ENCODE results near the gene SPECC1L. TPM values are rescaled to one million over a fixed set of nuclear protein-coding genes. Genes with fewer than 3 reads are reported as not detected.
A peak's percentile ranks its signal among the peaks of the same experiment; 100 is the strongest.

Gene SPECC1L
- total RNA-seq, 1 experiment from 2014 or later: 52.2 TPM

- Mint-ChIP-seq H3K36me3 (ENCODE audit: insufficient read depth, unreplicated experiment) (peaks cover 24% of the 10 kb centered on the region), H3K9me3 (ENCODE audit: low read depth, unreplicated experiment) (no peaks in the 10 kb centered on the region), H3K4me1 (ENCODE audit: low read depth, unreplicated experiment) (peaks cover 50% of the 10 kb centered on the region), H3K27ac (ENCODE audit: unreplicated experiment) (peak overlapping the region; percentile 14), H3K27me3 (ENCODE audit: unreplicated experiment) (no peaks in the 10 kb centered on the region), H3K4me3 (ENCODE audit: low read depth, unreplicated experiment) (no peak overlapping the region)
- CTCF ChIA-PET: interaction anchor here (0.6 to 0.9 kb wide), 2 partner anchors 7 to 133 kb away, joined by 3 to 4 read pairs; no protein-coding TSS in a partner anchor
- intact Hi-C loops (cut with micrococcal nuclease; ENCODE audit: unreplicated experiment): no loop called here
- TF ChIP-seq CTCF (IDR thresholded peaks at IDR 0.05; ENCODE audit: unreplicated experiment): no peak
- BruUV-seq (replicated peaks): no TSS peak
- no peak for DNase-seq
These were observed 129.5 kb downstream of the SPECC1L start for GRCh38 chr22:24400034-24400725.

DNA sequence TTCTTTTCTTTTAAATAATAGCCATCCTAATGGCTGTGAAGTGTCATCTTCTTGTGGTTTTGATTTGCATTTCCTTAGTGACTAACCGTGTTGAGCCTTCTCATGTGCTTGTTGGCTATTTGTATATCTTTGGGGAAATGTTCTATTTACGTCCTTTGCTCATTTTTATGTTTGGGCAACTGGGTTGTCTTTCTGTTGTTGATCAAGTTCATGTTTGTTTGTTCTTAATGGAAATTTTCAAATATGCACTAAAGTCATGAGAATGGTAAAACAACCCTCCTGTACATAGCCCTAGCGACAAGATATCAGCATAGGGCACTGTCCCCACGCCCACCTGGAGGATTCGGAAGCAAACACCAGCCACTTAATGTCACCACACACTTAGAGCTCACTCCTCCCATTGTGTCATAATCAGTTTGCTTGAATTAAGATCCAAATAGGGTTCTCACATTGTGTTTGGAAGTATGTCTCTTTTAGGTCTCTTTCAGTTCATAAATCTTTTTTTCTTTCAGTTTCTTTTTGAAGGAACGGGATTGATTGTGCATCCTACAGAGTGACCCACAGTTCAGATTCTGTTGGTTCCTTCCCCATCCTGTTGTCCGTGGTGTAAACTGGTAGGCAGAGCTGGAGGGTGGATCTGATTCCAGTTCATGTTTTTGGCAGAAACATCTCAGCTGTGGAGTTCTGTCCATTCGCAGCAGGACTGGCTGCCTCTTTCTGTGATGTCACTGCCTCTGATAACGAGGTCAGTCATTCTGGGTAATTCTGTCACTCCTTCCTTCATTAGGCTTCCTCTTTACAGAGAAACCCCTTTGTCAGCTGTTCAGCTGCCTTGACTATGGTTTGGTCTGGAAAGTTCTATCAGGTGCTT, 130.3 kb downstream of the SPECC1L start:
- TSS peak; percentile 51 for BruUV-seq (replicated peaks)
- peaks cover 24% of the 10 kb centered on the region for H3K36me3 Mint-ChIP-seq (ENCODE audit: insufficient read depth, unreplicated experiment)
- peaks cover 50% of the 10 kb centered on the region for H3K4me1 Mint-ChIP-seq (ENCODE audit: low read depth, unreplicated experiment)
- no peak for TF ChIP-seq CTCF (IDR thresholded peaks at IDR 0.05; ENCODE audit: unreplicated experiment)
- H3K27me3 Mint-ChIP-seq (ENCODE audit: unreplicated experiment): no peaks in the 10 kb centered on the region
- CTCF ChIA-PET: no interaction called here
- no peak overlapping the region for H3K4me3 Mint-ChIP-seq (ENCODE audit: low read depth, unreplicated experiment)
- intact Hi-C loops (cut with micrococcal nuclease; ENCODE audit: unreplicated experiment): no loop called here
- no peaks in the 10 kb centered on the region for H3K9me3 Mint-ChIP-seq (ENCODE audit: low read depth, unreplicated experiment)
- no peak for DNase-seq
- H3K27ac Mint-ChIP-seq (ENCODE audit: unreplicated experiment): peak overlapping the region; percentile 78

DNA sequence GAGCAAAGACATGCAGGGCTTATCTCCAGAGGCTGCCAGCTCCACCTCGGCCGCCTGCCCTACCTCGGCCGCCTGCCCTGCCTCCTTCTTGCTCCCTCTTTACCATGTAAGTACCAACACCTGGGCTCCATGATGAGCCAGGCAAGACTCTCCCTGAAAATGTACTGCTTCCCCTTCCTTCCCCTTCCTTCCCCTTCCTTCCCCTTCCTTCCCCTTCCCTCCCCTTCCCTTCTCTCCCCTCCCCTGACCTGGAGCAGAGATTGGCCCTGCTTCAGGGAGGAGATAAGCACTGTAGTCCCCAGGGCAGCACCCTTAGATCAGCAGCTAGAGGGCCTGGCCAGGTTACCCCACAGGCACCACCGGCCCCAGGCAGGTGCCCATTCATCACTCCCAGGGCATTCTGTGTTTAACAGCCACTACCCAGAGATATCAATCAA, 131.3 kb downstream of the SPECC1L start:
- peak overlapping the region; percentile 78 for H3K27ac Mint-ChIP-seq (ENCODE audit: unreplicated experiment)
- CTCF ChIA-PET: interaction anchor here (0.6 to 2.6 kb wide), 6 partner anchors 8 to 717 kb away, joined by 3 to 9 read pairs (median 4); no protein-coding TSS in a partner anchor
- H3K4me1 Mint-ChIP-seq (ENCODE audit: low read depth, unreplicated experiment): peaks cover 50% of the 10 kb centered on the region
- H3K27me3 Mint-ChIP-seq (ENCODE audit: unreplicated experiment): no peaks in the 10 kb centered on the region
- H3K9me3 Mint-ChIP-seq (ENCODE audit: low read depth, unreplicated experiment): no peaks in the 10 kb centered on the region
- no peak for DNase-seq
- H3K36me3 Mint-ChIP-seq (ENCODE audit: insufficient read depth, unreplicated experiment): peaks cover 24% of the 10 kb centered on the region
- TF ChIP-seq CTCF (IDR thresholded peaks at IDR 0.05; ENCODE audit: unreplicated experiment): no peak
- intact Hi-C loops (cut with micrococcal nuclease; ENCODE audit: unreplicated experiment): no loop called here
- no TSS peak for BruUV-seq (replicated peaks)
- peak overlapping the region; percentile 40 for H3K4me3 Mint-ChIP-seq (ENCODE audit: low read depth, unreplicated experiment)

- BruUV-seq (replicated peaks): no TSS peak
- H3K36me3 Mint-ChIP-seq (ENCODE audit: insufficient read depth, unreplicated experiment): peaks cover 24% of the 10 kb centered on the region
- no peaks in the 10 kb centered on the region for H3K9me3 Mint-ChIP-seq (ENCODE audit: low read depth, unreplicated experiment)
- peak overlapping the region; percentile 78 for H3K27ac Mint-ChIP-seq (ENCODE audit: unreplicated experiment)
- no peaks in the 10 kb centered on the region for H3K27me3 Mint-ChIP-seq (ENCODE audit: unreplicated experiment)
- TF ChIP-seq CTCF (IDR thresholded peaks at IDR 0.05; ENCODE audit: unreplicated experiment): no peak
- H3K4me1 Mint-ChIP-seq (ENCODE audit: low read depth, unreplicated experiment): peaks cover 50% of the 10 kb centered on the region
- H3K4me3 Mint-ChIP-seq (ENCODE audit: low read depth, unreplicated experiment): peak overlapping the region; percentile 40
- CTCF ChIA-PET: interaction anchor here (0.6 to 2.6 kb wide), 10 partner anchors 9 to 717 kb away, joined by 3 to 9 read pairs (median 3); no protein-coding TSS in a partner anchor
- DNase-seq: peak; percentile 82
- intact Hi-C loops (cut with micrococcal nuclease; ENCODE audit: unreplicated experiment): no loop called here
These were observed 132.0 kb downstream of the SPECC1L start for GRCh38 chr22:24402460-24403192.

Data from Calu3 (cell line).